GM19467 (cell line): ENCODE measurements around the gene IRF2.
"Not testable (repeated sequence)": the region's sequence is repeated elsewhere in the genome, so short reads cannot be mapped to it uniquely, and the experiment has no call there.

Source experiments
- ATAC-seq: cut with Tn5 transposase; IDR thresholded peaks from one replicate; pipeline ENCODE4 v1.9.1; 2021; ENCODE audit warnings: mild to moderate bottlenecking, moderate library complexity; ENCODE audit not compliant: unreplicated experiment

IRF2 gene

GRCh38 chr4:184349283-184350039 lies 124.9 kb downstream of the IRF2 start:
- no peak for ATAC-seq

GRCh38 chr4:184348311-184349233 lies 125.8 kb downstream of the IRF2 start:
- no peak for ATAC-seq

DNA sequence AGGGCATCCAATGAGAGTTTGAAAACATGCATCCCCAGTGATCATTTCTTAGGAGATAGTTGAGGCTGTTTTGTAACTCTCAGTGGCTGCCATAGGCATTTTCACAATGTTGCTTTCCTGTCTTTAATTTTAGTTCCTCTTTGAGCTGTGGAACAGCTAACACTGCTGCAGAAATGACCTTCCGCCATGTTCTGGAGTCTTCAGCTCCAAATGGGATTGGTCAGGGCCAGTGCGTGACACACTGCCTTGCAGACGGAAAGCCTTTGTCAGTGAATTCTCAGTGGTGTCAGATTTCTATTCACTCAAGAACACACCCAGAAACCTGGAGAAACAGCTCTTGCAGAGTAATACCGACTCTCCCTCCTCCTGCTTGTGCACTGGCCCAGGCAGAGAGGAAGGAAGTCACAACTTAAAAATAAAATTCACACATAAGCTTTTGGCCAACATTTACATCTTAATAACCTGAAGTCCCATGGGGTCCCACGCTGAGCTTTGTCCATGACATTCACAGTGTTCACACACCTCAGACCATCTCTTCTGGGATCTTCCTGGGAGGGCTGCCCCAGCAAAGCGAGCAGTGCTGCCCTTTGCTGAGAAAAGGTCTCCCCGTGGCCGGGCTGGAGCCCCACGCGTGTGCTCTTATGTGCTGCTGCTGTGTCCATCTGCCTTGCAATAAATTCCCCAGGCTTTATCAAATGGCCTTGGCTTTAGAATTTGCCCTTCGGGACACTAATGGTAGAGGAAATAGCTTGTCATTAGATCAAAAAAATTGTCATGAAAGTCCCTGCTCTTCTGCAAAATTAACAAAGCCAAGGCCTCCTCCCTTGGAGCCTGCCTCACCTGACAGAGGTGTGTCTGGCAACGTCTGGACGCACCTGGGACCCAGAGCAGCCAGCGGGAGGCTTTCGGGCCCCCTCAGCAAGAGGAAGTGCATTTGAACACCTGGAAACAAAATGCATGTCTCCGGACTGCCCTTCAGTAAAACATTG lies 126.8 kb downstream of the IRF2 start:
- ATAC-seq, result peak; percentile 73

DNA sequence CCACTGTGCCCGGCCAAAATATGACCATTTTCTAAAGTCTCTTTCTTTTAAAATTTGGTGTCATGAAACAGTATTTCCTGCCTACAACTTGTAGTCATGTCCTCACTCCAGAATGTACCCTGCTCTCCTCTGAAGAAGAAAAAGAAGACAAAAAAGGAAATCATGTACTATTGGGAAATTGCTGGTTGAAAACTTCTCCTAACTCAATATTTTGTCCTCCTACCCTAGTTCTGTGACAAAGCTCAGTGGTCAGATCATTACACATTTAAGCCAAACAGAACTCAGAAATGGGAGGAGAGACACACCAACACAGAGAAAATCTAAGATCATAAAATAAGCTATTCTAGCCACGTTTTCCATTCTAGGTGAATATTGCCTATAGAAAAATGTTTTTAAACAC lies 127.7 kb downstream of the IRF2 start:
- no peak for ATAC-seq

DNA sequence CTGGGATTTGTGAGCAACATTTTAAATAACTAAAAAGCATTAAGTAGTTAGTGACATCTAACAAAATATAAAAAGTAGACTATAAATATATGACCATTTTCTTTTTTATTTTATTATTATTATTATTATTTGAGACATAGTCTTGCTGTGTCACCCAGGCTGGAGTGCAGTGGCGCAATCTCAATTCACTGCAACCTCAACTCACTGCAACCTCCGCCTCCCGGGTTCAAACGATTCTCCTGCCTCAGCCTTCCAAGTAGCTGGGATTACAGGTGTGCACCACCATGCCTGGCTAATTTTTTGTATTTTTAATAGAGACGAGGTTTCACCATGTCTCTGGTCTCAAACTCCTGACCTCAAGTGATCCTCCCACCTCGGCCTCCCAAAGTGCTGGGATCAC lies 128.1 kb downstream of the IRF2 start:
- ATAC-seq, result not testable (repeated sequence)

DNA sequence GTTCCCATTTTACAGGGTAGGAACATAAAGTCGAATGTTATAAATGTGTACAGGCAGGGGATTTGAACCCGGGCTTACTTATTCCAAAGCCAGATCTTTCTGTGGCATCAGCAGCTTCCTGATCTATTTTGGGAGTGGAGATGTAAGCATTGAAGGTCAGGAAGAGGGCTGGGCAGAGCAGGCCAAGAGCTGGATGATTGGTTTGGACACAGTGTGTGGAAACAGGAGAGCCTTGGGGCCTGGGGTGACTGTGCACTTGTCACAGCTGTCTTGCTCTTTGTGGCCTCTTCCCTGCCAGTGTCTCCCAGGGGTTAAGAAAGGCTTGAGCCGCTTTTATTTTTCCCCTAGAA lies 128.8 kb downstream of the IRF2 start:
- ATAC-seq, result no peak

DNA sequence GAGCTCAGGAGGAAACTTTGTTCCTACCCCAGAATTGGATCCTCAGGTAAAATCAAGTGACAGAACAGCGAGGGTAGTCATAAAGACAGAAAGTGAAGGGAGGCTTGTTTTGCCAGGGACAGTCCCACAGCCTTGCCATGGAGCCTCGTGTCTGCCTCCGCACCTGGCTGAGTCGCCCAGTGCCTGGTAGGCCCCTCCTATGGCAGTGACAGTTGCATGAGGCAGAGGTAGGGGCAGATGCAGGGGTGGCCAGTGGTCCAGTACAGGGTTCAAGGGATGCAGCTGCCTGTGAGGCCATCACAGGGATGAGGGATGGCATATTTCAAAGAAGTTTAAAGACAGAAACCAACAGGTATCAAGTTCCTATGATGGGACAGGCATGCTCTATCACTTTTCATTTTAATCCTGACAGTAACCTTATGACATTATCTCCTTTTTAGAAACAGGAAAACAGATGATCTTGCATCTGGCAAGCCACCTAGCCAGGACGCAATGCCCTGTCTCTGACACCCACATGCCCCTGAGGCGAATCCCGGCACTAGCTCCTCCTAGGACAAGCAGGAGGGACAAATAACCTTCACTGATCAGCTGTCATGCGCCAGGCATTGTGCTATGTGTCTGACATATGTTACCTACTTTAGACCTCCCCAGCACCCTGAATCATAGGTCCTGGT lies 129.3 kb downstream of the IRF2 start:
- ATAC-seq, result no peak

- no peak for ATAC-seq
Observed at GRCh38 chr4:184344435-184344834, 129.9 kb downstream of the IRF2 start.

DNA sequence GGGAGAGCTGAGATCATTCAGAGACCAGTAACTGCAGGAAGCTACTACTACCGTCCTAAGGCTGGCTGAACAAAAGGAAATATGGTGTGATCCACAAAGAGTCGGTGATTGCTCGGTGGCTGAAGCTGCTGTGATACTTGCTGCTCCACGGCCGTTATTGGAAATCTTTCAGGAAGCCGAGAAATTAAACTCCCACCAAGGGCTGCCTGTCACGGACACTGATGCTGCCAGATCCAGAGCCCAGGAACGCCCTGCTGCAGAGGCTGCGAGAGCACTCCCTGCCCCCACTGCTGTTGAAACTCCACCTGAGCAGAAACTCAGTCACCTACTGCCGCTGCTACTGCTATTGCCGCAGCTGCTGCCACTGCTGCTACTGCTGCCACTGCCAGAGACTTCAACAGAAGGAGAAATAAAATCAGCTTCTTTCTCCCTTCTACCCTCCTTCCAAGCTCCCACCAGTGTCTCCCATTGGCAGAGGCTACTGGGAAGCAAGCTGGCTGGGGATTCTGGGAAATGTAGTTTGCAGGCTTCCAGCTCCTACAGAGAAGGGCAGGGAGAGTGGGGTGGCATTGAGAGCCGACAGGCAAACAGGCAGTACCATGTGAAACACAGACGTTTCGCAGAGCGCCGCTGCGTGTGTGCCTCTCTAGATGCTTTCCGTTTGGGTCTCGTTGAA lies 130.7 kb downstream of the IRF2 start:
- ATAC-seq, result peak; percentile 38

GRCh38 chr4:184342857-184343237 lies 131.5 kb downstream of the IRF2 start:
- not testable (repeated sequence) for ATAC-seq

GRCh38 chr4:184342167-184342856 lies 132.0 kb downstream of the IRF2 start:
- no peak for ATAC-seq

DNA sequence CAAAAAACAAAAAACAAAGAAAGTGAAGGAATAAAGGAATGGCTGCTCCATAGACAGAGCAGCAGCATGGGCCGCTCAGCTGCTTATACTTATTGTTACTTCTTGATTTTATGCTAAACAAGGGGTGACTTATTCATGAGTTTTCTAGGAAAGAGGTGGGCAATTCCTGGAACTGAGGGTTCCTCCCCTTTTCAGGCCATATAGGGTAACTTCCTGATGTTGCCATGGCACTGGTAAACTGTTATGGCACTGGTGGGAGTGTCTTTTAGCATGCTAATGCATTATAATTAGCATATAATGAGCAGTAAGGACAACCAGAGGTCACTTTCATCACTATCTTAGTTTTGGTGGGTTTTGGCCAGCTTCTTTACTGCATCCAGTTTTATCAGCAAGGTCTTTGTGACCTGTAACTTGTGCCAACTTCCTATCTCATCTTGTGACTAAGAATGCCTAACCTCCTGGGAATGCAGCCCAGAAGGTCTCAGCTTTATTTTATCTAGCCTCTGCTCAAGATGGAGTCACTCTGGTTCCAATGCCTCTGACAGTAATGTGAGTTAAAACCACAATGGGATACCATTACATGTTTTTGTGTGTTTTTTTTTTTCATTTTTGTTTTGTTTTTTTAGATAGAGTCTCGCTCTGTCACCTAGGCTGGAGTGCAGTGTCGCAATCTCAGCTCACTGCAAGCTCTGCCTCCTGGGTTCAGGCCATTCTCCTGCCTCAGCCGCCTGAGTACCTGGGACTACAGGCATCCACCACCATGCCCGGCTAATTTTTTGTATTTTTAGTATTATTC lies 134.8 kb downstream of the IRF2 start:
- ATAC-seq, result not testable (repeated sequence)

- no peak for ATAC-seq
Observed at GRCh38 chr4:184337907-184338306, 136.4 kb downstream of the IRF2 start.
